ENCODE results near the gene DENND4B. TPM values are rescaled to one million over a fixed set of nuclear protein-coding genes. Genes with fewer than 3 reads are reported as not detected.

The DENND4B gene
- total and polyA plus RNA-seq, 9 of the 15 experiments (the other 6 are each of a cell fraction or from before 2014, with no cell fraction given): 9.5 to 80.5 (median 23.1) TPM

DNA sequence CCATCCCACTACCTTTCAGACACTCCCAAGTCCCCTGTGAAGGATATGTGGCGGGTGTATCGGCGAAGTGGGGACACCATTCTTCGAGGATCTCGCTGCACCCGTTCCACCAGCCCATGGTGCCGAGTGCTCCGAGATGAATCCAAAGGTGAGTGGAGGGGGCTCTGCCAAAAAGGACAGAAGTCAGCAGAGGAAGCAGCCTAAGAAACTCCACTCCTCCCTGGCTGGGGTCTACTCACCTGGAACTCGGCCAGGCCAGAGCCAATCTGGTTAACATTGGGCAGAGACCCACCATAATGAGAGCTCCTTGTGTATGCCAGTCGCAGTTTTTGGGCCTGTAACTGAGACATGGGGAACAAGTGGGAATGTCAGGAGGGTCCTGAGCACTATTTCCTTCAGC is 8.3 kb upstream of the DENND4B start:
- Histone ChIP-seq H2AFZ (ENCODE audit: low read depth, low read length) (no peak overlapping the region), H3K9me3 (replicated peaks; ENCODE audit: control insufficient read depth, insufficient read depth, low read depth, low read length) (no peaks in the 10 kb centered on the region), H3K79me2 (ENCODE audit: control insufficient read depth, insufficient read depth, low read length) (peaks cover 39% of the 10 kb centered on the region), H3K27me3 (ENCODE audit: control insufficient read depth in 2 of 2, insufficient read depth in 2 of 2, low read length in 2 of 2) (no peaks in the 10 kb centered on the region), H3K27ac (ENCODE audit: extremely low read depth, low read depth, low read length) (no peak overlapping the region), H3K4me3 (no peak overlapping the region), H3K9me1 (ENCODE audit: control insufficient read depth, insufficient read depth, low read length) (no peaks in the 10 kb centered on the region), H3K9ac (ENCODE audit: insufficient read depth in 1 of 2, low read depth in 2 of 2, low read length in 2 of 2) (peak overlapping the region in 1 of 2 experiments; percentile 57; a peak in 1 of 4 replicates), H4K20me1 (replicated peaks; ENCODE audit: control insufficient read depth, insufficient read depth, low read length) (peaks cover 9% of the 10 kb centered on the region; the same call in 1 of the 2 replicates), H3K4me1 (replicated peaks in 1 of 2; ENCODE audit: control insufficient read depth in 2 of 2, insufficient read depth in 2 of 2, low read length in 2 of 2) (peaks cover 12 to 24% of the 10 kb centered on the region in 2 experiments), H3K4me2 (ENCODE audit: insufficient read depth, low read length) (no peak overlapping the region), H3K36me3 (ENCODE audit: control insufficient read depth, insufficient read depth, low read length) (peaks cover 51% of the 10 kb centered on the region; the same call in 2 of the 3 replicates)
- no peak for FAIRE-seq
- TF ChIP-seq ZBTB7A (IDR thresholded peaks at IDR 0.05; ENCODE audit: borderline replicate concordance, control insufficient read depth, low read depth, low read length) (no peak), KDM5B (IDR thresholded peaks at IDR 0.05; ENCODE audit: insufficient replicate concordance, low read depth, low read length) (no peak), CSDE1 (IDR thresholded peaks at IDR 0.05) (no peak), PCBP1 (IDR thresholded peaks at IDR 0.05; ENCODE audit: low read depth, low read length, poor library complexity, severe bottlenecking) (no peak), LARP7 (IDR thresholded peaks at IDR 0.05) (no peak), SMAD1 (IDR thresholded peaks at IDR 0.05; ENCODE audit: low read depth, low read length, partially characterized antibody) (no peak), PHB2 (IDR thresholded peaks at IDR 0.05; ENCODE audit: low read depth) (no peak), HIVEP1 (CRISPR knock-in tag; IDR thresholded peaks at IDR 0.05) (no peak), ETS2 (tag; IDR thresholded peaks at IDR 0.05; ENCODE audit: borderline replicate concordance, poor library complexity, severe bottlenecking) (no peak), XRCC4 (IDR thresholded peaks at IDR 0.05; ENCODE audit: extremely low read depth, insufficient read depth, insufficient read length) (no peak), POLR2AphosphoS5 (IDR thresholded peaks at IDR 0.05; ENCODE audit: control insufficient read depth, insufficient read depth, low read depth, low read length) (no peak), ZNF274 (IDR thresholded peaks at IDR 0.05; ENCODE audit: borderline replicate concordance, low read depth, low read length) (no peak), SPI1 (IDR thresholded peaks at IDR 0.05; ENCODE audit: borderline replicate concordance, low read depth, low read length) (no peak), PHTF2 (CRISPR knock-in tag; IDR thresholded peaks at IDR 0.05) (no peak), ZNF436 (CRISPR knock-in tag; IDR thresholded peaks at IDR 0.05) (no peak), POLR3G (IDR thresholded peaks at IDR 0.05; ENCODE audit: extremely low read depth, insufficient read length, insufficient replicate concordance) (no peak), TEAD2 (tag; IDR thresholded peaks at IDR 0.05) (no peak), ELF2 (CRISPR knock-in tag; IDR thresholded peaks at IDR 0.05) (no peak), CHD2 (IDR thresholded peaks at IDR 0.05; ENCODE audit: low read depth, low read length) (no peak)
- TF ChIP-seq, protein P1, sequence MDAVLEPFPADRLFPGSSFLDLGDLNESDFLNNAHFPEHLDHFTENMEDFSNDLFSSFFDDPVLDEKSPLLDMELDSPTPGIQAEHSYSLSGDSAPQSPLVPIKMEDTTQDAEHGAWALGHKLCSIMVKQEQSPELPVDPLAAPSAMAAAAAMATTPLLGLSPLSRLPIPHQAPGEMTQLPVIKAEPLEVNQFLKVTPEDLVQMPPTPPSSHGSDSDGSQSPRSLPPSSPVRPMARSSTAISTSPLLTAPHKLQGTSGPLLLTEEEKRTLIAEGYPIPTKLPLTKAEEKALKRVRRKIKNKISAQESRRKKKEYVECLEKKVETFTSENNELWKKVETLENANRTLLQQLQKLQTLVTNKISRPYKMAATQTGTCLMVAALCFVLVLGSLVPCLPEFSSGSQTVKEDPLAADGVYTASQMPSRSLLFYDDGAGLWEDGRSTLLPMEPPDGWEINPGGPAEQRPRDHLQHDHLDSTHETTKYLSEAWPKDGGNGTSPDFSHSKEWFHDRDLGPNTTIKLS (IDR thresholded peaks at IDR 0.05; ENCODE audit: borderline replicate concordance, low read depth): no peak
- WGBS (ENCODE audit: insufficient coverage, low coverage, missing lambda C conversion rate): 91% methylated on average over 10 of the region's 10 CpGs
- ChIA-PET POLR2A (no interaction called here), CTCF (ENCODE audit: low intra/inter-chr PET ratio) (interaction anchor here (0.7 kb wide), 1 partner anchor 1122 kb away, joined by 3 read pairs; no protein-coding TSS in a partner anchor)
- no TSS peak for BruUV-seq (replicated peaks)
- no peak for DNase-seq (ENCODE audit: extremely low read depth in 1 of 4, low spot score in 3 of 4)
- no peak for ATAC-seq
- intact Hi-C loops (cut with micrococcal nuclease) (no loop called here), in situ Hi-C loops (cut with MboI) (no loop called here)

Measured in K562 (cell line).